ENCODE results near the gene GABRD. TPM values are rescaled to one million over a fixed set of nuclear protein-coding genes. Genes with fewer than 3 reads are reported as not detected.
"Not testable (repeated sequence)": the region's sequence is repeated elsewhere in the genome, so short reads cannot be mapped to it uniquely, and the experiment has no call there.

GABRD gene
- polyA plus RNA-seq, result not detected

GRCh38 chr1:2019172-2019543 lies at the start of gene GABRD:
Gene GABRD (plus strand): TSS chr1:2019345. CDS start chr1:2019424, 79 bp downstream.
- Mint-ChIP-seq H3K27ac (peak within 1 kb of the TSS in 1 of 3 donors; percentile 5), H3K36me3 (peaks cover 5% of the 10 kb centered on the region), H3K27me3 (peaks cover 65% of the 10 kb centered on the region), H3K4me1 (peaks cover 3 to 7% (median 4%) of the 10 kb centered on the region in 3 donors), H3K9me3 (peaks cover 0 to 5% (median 0%) of the 10 kb centered on the region in 3 donors), H3K4me3 (peak within 1 kb of the TSS in 3 of 4 donors; percentile 34 to 72 (median 58))

DNA sequence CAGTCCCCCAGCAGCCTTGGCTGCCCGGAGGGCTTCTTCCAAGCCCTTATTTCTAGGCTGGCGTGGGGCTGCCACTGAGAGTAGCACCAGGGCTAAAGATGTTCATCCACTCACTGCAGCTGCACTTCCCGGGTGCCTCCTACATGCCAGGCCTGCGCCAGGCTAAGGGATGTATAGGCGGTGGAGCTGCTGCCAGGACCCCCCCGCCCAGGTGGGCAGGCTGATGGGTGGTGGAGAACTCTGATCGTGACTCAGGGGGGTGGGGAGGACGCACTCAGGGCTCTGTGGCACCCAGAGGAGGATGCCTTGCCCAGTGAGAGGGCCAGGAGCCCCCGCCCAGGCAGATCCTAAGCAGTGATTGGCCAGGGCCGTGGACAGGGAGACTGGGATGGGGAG lies 49.6 kb upstream of the GABRD start:
- Mint-ChIP-seq H3K4me1 (no peaks in the 10 kb centered on the region), H3K27ac (no peak overlapping the region), H3K9me3 (no peaks in the 10 kb centered on the region), H3K36me3 (no peaks in the 10 kb centered on the region), H3K4me3 (no peak overlapping the region), H3K27me3 (peaks cover under 1% of the 10 kb centered on the region)

DNA sequence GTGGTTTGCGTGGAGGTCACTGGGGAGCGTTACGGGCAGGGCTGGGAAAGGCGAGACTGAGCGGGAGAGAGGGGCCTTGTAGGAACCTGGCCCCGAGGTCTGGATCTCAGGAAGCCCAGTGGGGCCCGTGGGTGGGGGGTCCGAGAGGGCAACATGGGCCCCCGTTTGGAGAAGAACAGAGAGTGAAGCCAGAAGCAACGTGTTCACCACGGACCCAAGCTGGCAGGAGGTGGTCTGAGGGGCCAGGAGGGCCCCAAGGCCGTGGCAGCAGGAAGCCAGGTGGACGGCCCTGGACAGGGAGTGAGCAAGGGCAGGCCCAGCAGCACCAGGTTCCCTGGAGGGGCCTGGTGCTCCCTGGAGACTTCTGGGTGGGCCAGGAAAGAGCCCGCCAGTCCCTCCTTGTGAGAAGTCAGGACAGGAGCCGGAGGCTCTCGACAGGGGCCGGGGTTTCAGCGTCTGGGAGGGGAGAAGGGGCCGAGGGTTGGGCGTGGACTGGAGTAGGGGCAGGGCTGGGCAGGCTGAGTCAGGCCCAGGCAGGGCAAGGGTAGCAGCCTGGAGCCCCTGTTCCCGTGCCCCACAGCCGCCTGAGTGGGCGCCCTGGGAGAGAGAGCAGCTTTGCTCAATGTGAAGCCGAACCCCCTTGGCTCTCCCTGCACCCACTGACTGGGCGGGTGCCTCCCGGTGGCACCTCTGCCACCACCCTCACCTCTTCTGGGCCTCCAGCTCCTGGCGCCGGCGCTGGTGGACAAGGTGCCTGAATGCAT lies 49.0 kb upstream of the GABRD start:
- Mint-ChIP-seq H3K4me3 (no peak overlapping the region), H3K9me3 (no peaks in the 10 kb centered on the region), H3K36me3 (no peaks in the 10 kb centered on the region), H3K27ac (no peak overlapping the region), H3K4me1 (peaks cover 0 to under 1% (median 0%) of the 10 kb centered on the region in 3 donors), H3K27me3 (peaks cover 2% of the 10 kb centered on the region)

DNA sequence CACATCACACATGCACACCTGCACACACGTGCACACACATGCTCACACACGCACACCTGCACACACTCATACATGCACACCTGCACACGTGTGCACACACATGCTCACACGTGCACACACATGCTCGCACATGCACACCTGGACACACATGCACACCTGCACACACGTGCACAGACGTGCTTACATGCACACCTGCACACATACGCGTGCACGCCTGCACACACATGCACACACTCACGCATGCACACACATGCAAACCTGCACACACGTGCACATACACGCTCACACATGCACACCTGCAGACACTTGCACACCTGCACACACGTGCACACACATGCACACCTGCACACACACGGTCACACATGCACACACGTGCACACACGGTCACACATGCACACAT lies 48.1 kb upstream of the GABRD start:
- Mint-ChIP-seq H3K36me3 (no peaks in the 10 kb centered on the region), H3K9me3 (no peaks in the 10 kb centered on the region), H3K27me3 (peaks cover 4% of the 10 kb centered on the region), H3K4me3 (no peak overlapping the region), H3K4me1 (peaks cover 0 to 2% (median 0%) of the 10 kb centered on the region in 3 donors), H3K27ac (no peak overlapping the region)

- Mint-ChIP-seq H3K27ac (no peak overlapping the region), H3K4me1 (peaks cover 0 to 2% (median 0%) of the 10 kb centered on the region in 3 donors), H3K36me3 (no peaks in the 10 kb centered on the region), H3K27me3 (peaks cover 4% of the 10 kb centered on the region), H3K9me3 (no peaks in the 10 kb centered on the region), H3K4me3 (no peak overlapping the region)
These were observed 47.5 kb upstream of the GABRD start for GRCh38 chr1:1971688-1972087.

DNA sequence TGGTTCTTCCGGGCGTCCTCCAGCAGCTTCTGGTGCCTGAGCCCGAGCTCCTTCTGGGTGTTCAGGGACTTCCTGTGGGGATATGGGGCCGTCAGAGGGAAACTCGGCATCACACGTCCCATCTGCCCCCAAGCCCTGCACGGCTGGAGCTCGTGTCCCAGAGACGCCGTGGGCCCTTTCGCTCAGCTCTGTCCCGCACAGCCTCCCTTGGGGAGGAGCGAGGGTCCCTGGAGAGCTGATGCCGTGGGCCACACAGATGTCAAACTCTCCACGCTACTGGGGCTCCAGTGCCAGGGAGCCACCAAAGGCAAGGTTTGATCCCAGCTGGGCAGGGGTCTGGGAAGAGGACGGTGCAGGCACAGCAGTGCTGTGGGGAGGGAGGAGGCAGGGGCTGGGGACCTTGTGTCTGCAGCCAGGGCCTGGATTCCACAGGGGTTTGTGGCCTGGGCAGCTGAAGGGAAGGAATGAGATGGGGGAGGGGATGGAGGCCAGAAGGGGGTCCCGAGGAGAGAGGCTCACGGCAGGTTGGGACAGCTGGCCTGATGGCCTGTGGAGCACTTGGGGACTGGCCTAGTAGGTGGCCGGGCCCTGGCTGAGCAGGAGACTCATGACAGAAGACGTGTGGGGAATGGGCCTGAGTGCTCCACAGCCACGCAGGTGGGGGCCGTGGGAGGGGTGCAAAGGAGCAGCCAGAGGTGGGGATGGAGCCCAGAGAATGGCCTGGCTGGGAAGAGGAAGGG lies 46.0 kb upstream of the GABRD start:
- Mint-ChIP-seq H3K27me3 (peaks cover 4% of the 10 kb centered on the region), H3K4me1 (peaks cover 0 to 2% (median 0%) of the 10 kb centered on the region in 3 donors), H3K9me3 (no peaks in the 10 kb centered on the region), H3K27ac (no peak overlapping the region), H3K4me3 (no peak overlapping the region), H3K36me3 (no peaks in the 10 kb centered on the region)

DNA sequence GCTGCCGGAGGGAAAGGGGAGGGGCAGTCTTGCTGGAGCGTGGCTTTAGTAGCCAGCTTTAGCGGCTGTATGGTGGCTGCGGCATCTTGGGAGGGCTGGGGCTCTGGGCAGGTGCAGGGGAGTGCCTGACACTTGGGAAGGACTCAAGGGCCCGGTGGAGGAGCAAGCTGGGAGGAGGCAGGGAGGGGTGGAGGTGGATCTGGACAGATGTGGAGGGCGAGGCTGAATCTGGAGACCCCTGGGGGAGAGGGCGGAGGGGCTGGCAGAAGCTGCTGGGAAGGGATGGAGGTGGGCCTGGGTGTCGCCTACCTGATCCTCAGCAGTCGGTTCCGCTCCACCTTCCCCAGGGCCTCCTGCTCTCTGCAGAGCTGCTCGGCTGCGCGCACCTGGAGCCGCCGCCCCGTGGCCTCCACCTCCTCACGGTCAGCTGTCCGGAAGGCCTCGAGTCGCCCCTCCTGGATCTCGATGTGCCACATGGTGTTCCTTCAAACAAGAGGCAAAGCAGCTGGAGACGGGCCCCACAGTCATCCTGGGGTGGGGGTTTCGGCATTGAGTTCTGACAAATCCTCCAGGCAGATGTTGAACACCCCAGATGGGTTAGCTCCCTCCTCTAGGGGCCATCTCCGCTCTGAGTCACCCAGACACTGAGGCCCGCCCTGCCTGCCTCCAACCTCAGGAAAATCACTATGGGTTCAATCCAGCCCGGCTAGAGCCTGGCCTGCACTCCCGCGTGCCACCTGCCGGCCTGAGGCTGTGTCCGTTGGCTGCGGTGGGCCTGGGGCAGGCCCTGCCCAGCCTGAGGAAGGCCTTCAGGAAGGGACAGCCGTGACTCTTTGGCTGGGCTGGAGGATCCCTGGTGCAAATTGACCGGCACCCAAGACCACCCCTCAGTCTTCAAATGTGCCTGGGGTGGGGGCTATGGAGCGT lies 45.2 kb upstream of the GABRD start:
- Mint-ChIP-seq H3K27me3 (peaks cover 4% of the 10 kb centered on the region), H3K4me3 (no peak overlapping the region), H3K36me3 (no peaks in the 10 kb centered on the region), H3K4me1 (peaks cover 0 to 2% (median 0%) of the 10 kb centered on the region in 3 donors), H3K27ac (no peak overlapping the region), H3K9me3 (no peaks in the 10 kb centered on the region)

DNA sequence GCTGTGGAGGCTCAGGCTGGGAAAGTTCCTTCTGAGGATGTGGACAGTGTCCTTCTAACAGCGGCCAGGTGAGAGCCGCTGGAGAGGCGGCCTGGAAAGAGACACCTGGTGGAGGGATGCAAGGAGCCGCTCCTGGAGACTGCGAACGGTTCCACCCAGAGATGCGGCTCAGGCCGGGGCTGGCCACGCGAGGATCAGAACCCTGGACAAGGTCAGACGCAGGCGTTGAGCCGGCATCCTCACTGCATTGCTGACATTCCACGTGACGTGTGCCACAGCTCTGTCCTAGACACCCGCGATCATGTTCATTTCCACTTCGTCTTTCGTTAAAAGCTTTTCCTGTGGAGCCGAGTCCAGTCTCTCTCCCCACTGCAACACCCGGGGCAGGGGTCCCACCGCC lies 44.3 kb upstream of the GABRD start:
- Mint-ChIP-seq H3K4me3 (no peak overlapping the region), H3K27ac (no peak overlapping the region), H3K27me3 (peaks cover 4% of the 10 kb centered on the region), H3K36me3 (no peaks in the 10 kb centered on the region), H3K4me1 (peaks cover 0 to 2% (median 0%) of the 10 kb centered on the region in 3 donors), H3K9me3 (no peaks in the 10 kb centered on the region)

DNA sequence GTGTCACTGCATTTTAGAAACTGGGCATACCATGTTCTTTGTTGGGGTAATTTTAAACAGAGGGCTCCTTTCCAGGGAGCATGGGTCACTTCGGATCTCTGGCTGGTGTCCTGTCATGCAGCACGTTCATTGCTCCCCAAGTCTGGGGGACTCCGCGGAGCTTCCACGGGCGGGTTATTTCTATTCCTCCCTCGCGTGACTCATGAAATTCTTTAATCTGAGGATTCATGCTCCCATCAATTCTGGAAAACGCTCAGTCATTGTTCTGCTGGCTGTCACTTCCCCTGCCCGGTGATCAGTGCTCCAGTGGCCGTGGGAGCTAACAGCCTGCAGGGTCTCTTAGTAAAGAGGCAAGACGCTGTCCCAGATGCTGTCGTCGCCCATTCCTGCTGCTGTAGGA lies 43.6 kb upstream of the GABRD start:
- H3K27ac Mint-ChIP-seq, result no peak overlapping the region
- H3K9me3 Mint-ChIP-seq, result no peaks in the 10 kb centered on the region
- H3K36me3 Mint-ChIP-seq, result no peaks in the 10 kb centered on the region
- peaks cover 0 to 2% (median 0%) of the 10 kb centered on the region in 3 donors for H3K4me1 Mint-ChIP-seq
- H3K27me3 Mint-ChIP-seq, result peaks cover 4% of the 10 kb centered on the region
- H3K4me3 Mint-ChIP-seq, result no peak overlapping the region

GRCh38 chr1:1976031-1976430 lies 43.1 kb upstream of the GABRD start:
- H3K27me3 Mint-ChIP-seq, result peaks cover 4% of the 10 kb centered on the region
- no peak overlapping the region for H3K4me3 Mint-ChIP-seq
- H3K27ac Mint-ChIP-seq, result no peak overlapping the region
- H3K4me1 Mint-ChIP-seq, result peaks cover 0 to 2% (median 0%) of the 10 kb centered on the region in 3 donors
- H3K9me3 Mint-ChIP-seq, result no peaks in the 10 kb centered on the region
- no peaks in the 10 kb centered on the region for H3K36me3 Mint-ChIP-seq

DNA sequence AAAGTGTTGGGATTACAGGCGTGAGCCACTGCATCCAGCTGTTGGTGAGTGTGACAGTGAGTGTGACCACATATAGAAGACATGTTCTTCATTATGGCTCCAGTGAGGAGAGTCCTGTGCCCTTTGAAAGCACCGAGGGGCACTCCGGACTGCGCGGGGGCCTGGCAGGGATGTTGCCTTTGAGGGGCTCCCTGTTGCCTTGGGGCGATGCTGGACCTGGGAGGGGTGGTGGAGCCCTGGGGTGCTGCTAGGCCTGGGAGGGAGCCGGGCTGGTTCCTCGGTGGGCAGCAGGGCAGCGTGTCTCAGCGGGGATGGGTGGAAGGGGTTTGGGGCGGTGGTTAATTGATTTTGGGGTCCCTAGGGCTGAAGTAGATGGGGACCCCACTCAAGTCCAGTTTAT lies 41.0 kb upstream of the GABRD start:
- Mint-ChIP-seq H3K4me3 (no peak overlapping the region), H3K4me1 (peaks cover 0 to 2% (median 0%) of the 10 kb centered on the region in 3 donors), H3K36me3 (no peaks in the 10 kb centered on the region), H3K27ac (no peak overlapping the region), H3K27me3 (peaks cover 4% of the 10 kb centered on the region), H3K9me3 (no peaks in the 10 kb centered on the region)

DNA sequence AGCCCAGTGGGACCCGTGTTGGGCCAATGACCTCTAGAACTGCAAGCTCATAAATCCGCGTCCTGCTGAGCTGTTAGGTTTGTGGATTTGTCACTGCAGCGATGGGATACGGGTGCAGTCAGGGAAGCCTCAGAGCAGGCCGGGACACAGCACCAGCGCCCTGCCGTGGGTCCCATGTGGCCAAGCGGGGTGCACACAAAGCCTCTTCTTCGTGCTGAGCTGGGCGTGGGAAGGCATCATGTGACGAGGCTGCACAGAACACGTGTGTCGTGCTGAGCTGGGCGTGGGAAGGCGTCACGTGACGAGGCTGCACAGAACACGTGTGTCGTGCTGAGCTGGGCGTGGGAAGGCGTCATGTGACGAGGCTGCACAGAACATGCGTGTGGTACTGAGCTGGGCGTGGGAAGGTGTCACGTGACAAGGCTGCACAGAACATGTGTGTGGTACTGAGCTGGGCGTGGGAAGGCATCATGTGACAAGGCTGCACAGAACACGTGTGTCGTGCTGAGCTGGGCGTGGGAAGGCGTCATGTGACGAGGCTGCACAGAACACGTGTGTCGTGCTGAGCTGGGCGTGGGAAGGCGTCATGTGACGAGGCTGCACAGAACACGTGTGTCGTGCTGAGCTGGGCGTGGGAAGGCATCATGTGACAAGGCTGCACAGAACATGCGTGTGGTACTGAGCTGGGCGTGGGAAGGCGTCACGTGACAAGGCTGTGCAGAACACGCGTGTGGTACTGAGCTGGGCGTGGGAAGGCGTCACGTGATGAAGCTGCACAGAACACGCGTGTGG lies 40.3 kb upstream of the GABRD start:
- not testable (repeated sequence) for H3K36me3 Mint-ChIP-seq, H3K4me3 Mint-ChIP-seq, H3K9me3 Mint-ChIP-seq, H3K27ac Mint-ChIP-seq, H3K27me3 Mint-ChIP-seq, H3K4me1 Mint-ChIP-seq

DNA sequence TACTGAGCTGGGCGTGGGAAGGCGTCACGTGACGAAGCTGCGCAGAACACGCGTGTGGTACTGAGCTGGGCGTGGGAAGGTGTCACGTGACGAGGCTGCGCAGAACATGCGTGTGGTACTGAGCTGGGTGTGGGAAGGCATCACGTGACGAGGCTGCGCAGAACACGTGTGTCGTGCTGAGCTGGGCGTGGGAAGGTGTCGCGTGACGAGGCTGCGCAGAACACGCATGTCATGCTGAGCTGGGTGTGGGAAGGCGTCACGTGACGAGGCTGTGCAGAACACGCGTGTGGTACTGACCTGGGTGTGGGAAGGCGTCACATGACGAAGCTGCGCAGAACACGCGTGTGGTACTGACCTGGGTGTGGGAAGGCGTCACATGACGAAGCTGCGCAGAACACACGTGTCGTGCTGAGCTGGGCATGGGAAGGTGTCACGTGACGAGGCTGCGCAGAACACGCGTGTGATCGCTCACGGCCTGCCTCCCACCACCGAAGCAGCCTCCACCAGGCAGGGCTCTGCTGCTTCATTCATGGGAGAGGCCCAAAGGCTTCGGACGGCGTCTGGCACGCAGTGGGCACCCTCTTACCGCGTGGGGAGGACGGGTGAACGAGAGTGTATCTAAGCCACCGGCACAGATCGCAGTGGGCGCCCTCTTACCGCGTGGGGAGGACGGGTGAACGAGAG lies 39.5 kb upstream of the GABRD start:
- H3K27me3 Mint-ChIP-seq, result peaks cover 3% of the 10 kb centered on the region

More for the DNA sequence above, 39.5 kb upstream of the GABRD start:
- Mint-ChIP-seq H3K4me3 (no peak overlapping the region), H3K36me3 (no peaks in the 10 kb centered on the region), H3K4me1 (peaks cover 0 to 2% (median 1%) of the 10 kb centered on the region in 3 donors), H3K27ac (no peak overlapping the region), H3K9me3 (no peaks in the 10 kb centered on the region)

Data from IgD-negative memory B cell (primary cell).